Esophagus squamous epithelium (tissue), 4 donors: ENCODE results near the gene ITFG2.

Source experiments
- POLR2A ChIP-seq, 4 donors: fragments of 450-650 bp; IDR thresholded peaks; one replicate each; pipeline ENCODE4 v1.6.1; 2017; ENCODE audit warnings: antibody characterized with exemption in 4 of 4, mild to moderate bottlenecking in 4 of 4, moderate library complexity in 3 of 4
- TF ChIP-seq, protein P1 (sequence below), 6 experiments: fragments of 450-650 bp in 4 of 6; fragments of 200-600 bp in 2 of 6; sonication (generic) in 2 of 6; IDR thresholded peaks; one replicate each; pipeline ENCODE4 v1.5.1; 2016 to 2019; ENCODE audit warnings: antibody characterized with exemption in 6 of 6, mild to moderate bottlenecking in 4 of 6, moderate library complexity in 4 of 6

DNA sequence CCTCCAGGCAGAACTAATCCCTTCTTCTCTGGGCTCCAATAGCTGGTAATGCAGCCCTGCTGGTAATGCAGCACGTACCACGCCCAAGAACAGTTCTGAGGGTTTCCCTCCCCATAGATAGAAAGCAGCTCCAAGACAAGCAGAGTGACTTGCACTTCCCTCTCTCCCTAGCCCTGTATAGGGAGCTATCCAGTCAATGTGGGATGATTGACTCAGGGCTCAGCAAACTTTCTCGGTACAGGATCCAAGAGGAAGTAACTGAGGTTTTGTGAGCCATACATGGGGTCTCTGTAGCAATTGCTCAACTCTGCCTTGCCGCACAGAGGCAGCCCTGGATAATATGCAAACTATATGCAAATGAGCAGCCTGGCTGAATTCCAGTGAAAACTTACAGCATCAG, 33.2 kb upstream of the ITFG2 start:
- no peak for TF ChIP-seq POLR2A (IDR thresholded peaks at IDR 0.05)
- TF ChIP-seq, protein P1, sequence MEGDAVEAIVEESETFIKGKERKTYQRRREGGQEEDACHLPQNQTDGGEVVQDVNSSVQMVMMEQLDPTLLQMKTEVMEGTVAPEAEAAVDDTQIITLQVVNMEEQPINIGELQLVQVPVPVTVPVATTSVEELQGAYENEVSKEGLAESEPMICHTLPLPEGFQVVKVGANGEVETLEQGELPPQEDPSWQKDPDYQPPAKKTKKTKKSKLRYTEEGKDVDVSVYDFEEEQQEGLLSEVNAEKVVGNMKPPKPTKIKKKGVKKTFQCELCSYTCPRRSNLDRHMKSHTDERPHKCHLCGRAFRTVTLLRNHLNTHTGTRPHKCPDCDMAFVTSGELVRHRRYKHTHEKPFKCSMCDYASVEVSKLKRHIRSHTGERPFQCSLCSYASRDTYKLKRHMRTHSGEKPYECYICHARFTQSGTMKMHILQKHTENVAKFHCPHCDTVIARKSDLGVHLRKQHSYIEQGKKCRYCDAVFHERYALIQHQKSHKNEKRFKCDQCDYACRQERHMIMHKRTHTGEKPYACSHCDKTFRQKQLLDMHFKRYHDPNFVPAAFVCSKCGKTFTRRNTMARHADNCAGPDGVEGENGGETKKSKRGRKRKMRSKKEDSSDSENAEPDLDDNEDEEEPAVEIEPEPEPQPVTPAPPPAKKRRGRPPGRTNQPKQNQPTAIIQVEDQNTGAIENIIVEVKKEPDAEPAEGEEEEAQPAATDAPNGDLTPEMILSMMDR (IDR thresholded peaks at IDR 0.05) = no peak
